Measurements from ENCODE around the gene ATP2C1.
"Not testable (repeated sequence)": the region's sequence is repeated elsewhere in the genome, so short reads cannot be mapped to it uniquely, and the experiment has no call there.

ATP2C1 gene

GRCh38 chr3:130963444-130963843, 69.6 kb downstream of the ATP2C1 start:
- no peak overlapping the region for H3K4me3 ChIP-seq (ENCODE audit: low read depth, low read length)
- no peak for TF ChIP-seq MYC (IDR thresholded peaks at IDR 0.05; ENCODE audit: low read depth, low read length)
- no peak for TF ChIP-seq MAX (IDR thresholded peaks at IDR 0.05; ENCODE audit: low read depth, low read length)
- TF ChIP-seq POLR2A (IDR thresholded peaks at IDR 0.05; ENCODE audit: extremely low read depth, insufficient read length) = no peak
- TF ChIP-seq CTCF (IDR thresholded peaks at IDR 0.05; ENCODE audit: low read depth, low read length) = no peak
- DNase-seq (ENCODE audit: low read depth) = no peak

- H3K4me3 ChIP-seq (ENCODE audit: low read depth, low read length) = no peak overlapping the region
- TF ChIP-seq CTCF (IDR thresholded peaks at IDR 0.05; ENCODE audit: low read depth, low read length) = no peak
- TF ChIP-seq MYC (IDR thresholded peaks at IDR 0.05; ENCODE audit: low read depth, low read length) = no peak
- TF ChIP-seq MAX (IDR thresholded peaks at IDR 0.05; ENCODE audit: low read depth, low read length) = no peak
- TF ChIP-seq POLR2A (IDR thresholded peaks at IDR 0.05; ENCODE audit: extremely low read depth, insufficient read length) = no peak
- DNase-seq (ENCODE audit: low read depth) = peak; percentile 40
Observed at GRCh38 chr3:130963878-130964277, 70.0 kb downstream of the ATP2C1 start.

- DNase-seq (ENCODE audit: low read depth) = no peak
- H3K4me3 ChIP-seq (ENCODE audit: low read depth, low read length) = no peak overlapping the region
- TF ChIP-seq POLR2A (IDR thresholded peaks at IDR 0.05; ENCODE audit: extremely low read depth, insufficient read length) (no peak), MYC (IDR thresholded peaks at IDR 0.05; ENCODE audit: low read depth, low read length) (no peak), CTCF (IDR thresholded peaks at IDR 0.05; ENCODE audit: low read depth, low read length) (no peak), MAX (IDR thresholded peaks at IDR 0.05; ENCODE audit: low read depth, low read length) (no peak)
Observed at GRCh38 chr3:130967281-130967680, 73.4 kb downstream of the ATP2C1 start.

- DNase-seq (ENCODE audit: low read depth) = no peak
- H3K4me3 ChIP-seq (ENCODE audit: low read depth, low read length) = no peak overlapping the region
- TF ChIP-seq MAX (IDR thresholded peaks at IDR 0.05; ENCODE audit: low read depth, low read length) (no peak), POLR2A (IDR thresholded peaks at IDR 0.05; ENCODE audit: extremely low read depth, insufficient read length) (no peak), CTCF (IDR thresholded peaks at IDR 0.05; ENCODE audit: low read depth, low read length) (no peak), MYC (IDR thresholded peaks at IDR 0.05; ENCODE audit: low read depth, low read length) (no peak)
Observed at GRCh38 chr3:130968221-130968620, 74.3 kb downstream of the ATP2C1 start.

- TF ChIP-seq MYC (IDR thresholded peaks at IDR 0.05; ENCODE audit: low read depth, low read length) (no peak), CTCF (IDR thresholded peaks at IDR 0.05; ENCODE audit: low read depth, low read length) (no peak), MAX (IDR thresholded peaks at IDR 0.05; ENCODE audit: low read depth, low read length) (no peak), POLR2A (IDR thresholded peaks at IDR 0.05; ENCODE audit: extremely low read depth, insufficient read length) (no peak)
- no peak for DNase-seq (ENCODE audit: low read depth)
Observed at GRCh38 chr3:130969621-130970020, 75.7 kb downstream of the ATP2C1 start.

GRCh38 chr3:130971208-130971607, 77.3 kb downstream of the ATP2C1 start:
- H3K4me3 ChIP-seq (ENCODE audit: low read depth, low read length) = no peak overlapping the region
- DNase-seq (ENCODE audit: low read depth) = no peak
- TF ChIP-seq CTCF (IDR thresholded peaks at IDR 0.05; ENCODE audit: low read depth, low read length) (no peak), MAX (IDR thresholded peaks at IDR 0.05; ENCODE audit: low read depth, low read length) (no peak), MYC (IDR thresholded peaks at IDR 0.05; ENCODE audit: low read depth, low read length) (no peak), POLR2A (IDR thresholded peaks at IDR 0.05; ENCODE audit: extremely low read depth, insufficient read length) (no peak)

More at GRCh38 chr3:130969621-130970020, 75.7 kb downstream of the ATP2C1 start:
- no peak overlapping the region for H3K4me3 ChIP-seq (ENCODE audit: low read depth, low read length)

GRCh38 chr3:130972592-130972991, 78.7 kb downstream of the ATP2C1 start:
- DNase-seq (ENCODE audit: low read depth) = not testable (repeated sequence)

More at GRCh38 chr3:130972592-130972991, 78.7 kb downstream of the ATP2C1 start:
- H3K4me3 ChIP-seq (ENCODE audit: low read depth, low read length) = not testable (repeated sequence)

Data from NB4 (cell line).